Non-pigmented ciliary epithelial cell (primary cell): ENCODE measurements around the gene MYD88.
"Not testable (repeated sequence)": the region's sequence is repeated elsewhere in the genome, so short reads cannot be mapped to it uniquely, and the experiment has no call there.

Source experiments
- DNase-seq: peaks from one replicate; pipeline ENCODE4 v3.0.0-alpha.2; 2010; ENCODE audit warnings: low read depth

The MYD88 gene

GRCh38 chr3:38142959-38143358 lies 4.5 kb downstream of the MYD88 start:
- no peak for DNase-seq

GRCh38 chr3:38143511-38143910 lies 5.0 kb downstream of the MYD88 start:
- no peak for DNase-seq

DNA sequence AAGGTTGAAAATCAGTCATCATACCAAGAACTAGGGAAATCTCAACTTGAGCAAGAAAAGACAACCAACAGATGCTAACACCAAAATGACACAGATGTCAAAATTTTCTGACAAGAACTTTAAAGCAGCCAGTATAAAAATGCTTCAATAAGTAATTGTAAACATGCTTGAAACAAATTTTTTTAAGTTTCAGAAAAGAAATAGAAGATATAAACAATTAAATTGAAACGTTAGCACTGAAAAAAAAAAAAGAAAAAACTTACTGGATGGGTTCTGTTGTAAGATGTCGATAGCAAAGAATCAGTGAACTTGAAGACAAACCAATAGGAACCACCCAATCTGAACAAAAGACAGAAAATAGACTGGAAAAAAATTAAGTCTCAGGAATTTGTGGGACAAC lies 8.0 kb downstream of the MYD88 start:
- DNase-seq, result no peak

DNA sequence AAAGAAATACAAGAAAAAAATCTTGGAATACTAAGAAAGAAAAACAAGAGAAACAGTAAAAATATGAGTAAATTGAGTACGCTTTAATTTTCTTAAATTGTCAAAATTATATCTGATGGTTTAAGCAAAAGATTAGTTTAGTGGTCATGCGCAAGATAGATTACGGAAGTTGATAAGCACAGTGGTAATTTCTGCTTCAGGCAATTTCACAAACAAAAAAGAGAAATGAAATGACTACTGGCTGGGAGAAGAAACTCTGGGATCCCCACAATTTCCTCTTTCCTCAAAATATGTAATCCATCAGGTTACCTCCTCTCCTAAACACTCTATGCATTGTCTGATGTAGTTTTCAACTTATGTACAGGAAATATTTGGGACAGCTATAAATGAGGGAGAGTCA lies 9.0 kb downstream of the MYD88 start:
- no peak for DNase-seq

DNA sequence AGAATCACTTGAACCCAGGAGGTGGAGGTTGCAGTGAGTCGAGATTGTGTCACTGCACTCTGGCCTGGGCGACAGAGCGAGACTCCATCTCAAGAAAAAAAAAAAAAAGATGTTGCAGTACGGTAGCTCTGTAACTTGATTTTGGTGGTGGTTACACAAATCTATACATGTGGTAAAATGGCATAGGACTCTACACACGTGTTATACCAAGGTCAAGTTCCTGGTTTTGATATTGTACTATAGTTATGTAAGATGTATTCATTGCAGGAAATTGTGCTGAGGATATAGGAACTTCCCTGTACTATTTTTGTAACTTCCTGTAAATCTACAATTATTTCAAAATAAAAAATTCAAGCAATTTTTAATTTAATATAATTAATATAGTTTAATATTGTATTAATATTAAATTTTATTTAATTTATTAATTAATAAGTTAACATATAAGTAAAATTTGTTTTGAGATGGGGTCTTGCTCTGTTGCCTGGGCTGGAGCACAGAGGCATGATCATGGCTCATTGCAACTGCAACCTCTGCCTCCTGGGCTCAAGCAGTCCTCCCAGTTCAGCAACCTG lies 9.9 kb downstream of the MYD88 start:
- DNase-seq, result no peak

- DNase-seq, result no peak
Measured at GRCh38 chr3:38149708-38150107, 11.2 kb downstream of the MYD88 start.

GRCh38 chr3:38150780-38151528 lies 12.5 kb downstream of the MYD88 start:
- no peak for DNase-seq

DNA sequence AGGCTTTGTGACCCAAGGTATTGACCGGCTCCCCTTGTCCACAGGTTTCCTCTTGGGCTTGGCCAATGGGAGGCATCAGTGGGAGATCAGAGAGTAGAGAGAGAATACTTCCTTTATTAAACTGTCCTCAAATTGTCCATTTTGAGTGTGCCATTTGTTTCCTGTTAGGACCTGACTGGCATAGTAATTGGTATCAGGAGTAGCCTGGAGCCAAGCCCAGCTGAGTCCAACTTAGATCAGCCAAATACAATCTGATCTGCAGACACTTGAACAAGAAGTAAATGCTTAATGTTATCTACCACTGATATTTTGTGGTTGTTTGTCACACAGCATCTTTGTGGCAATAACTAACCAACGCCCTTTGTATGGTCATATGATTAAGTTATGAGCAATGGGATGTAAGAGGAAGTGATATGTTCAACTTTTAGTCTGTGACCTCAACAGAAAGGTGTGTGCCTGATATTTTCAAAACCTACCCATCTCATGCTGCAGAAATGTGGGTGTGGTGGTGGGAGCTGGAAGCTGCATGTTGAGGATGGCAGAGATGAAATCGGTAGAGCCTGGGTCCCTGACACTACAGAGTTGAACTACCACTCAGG lies 13.3 kb downstream of the MYD88 start:
- DNase-seq, result no peak

DNA sequence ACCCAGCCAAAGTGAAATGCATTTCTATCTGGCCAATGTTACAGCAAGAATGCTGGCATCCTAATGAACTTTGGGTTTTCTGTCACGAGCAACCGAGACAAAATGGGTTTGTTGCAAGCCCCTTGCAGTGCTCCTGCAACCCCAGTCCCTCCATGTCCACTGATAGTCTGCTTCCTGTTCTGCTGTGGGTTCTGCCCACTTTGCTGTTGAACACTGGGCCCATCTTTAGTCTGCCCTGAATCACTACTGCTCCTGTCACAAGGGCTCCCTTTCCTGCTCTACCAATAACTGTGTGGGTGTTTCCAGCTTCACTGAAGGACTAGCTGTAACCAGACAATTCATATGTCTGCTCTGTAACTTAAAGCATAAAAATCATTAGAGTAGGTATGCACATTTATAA lies 14.1 kb downstream of the MYD88 start:
- no peak for DNase-seq

- no peak for DNase-seq
Measured at GRCh38 chr3:38153221-38153620, 14.8 kb downstream of the MYD88 start.

DNA sequence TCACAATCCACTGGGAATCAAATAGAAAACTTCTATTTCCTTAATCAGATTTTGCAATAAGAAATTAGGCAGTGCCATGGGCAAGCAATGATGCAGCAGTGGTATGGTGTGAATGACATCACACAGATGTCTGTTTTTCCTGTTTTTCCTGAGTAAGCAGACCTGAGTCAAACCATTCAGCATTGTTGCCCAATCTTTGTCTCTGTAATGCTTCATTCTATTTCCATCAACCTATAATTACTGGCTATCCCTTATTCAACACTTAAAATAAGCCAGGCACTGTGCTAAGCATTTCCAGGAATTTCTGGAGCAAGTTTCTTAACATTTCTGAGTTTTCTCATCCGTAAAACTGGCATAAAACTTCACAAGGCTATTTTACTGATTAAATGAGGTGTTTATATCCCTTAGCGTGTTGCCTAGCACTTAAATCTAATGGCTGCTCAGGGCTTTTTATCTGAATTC lies 15.6 kb downstream of the MYD88 start:
- no peak for DNase-seq

DNA sequence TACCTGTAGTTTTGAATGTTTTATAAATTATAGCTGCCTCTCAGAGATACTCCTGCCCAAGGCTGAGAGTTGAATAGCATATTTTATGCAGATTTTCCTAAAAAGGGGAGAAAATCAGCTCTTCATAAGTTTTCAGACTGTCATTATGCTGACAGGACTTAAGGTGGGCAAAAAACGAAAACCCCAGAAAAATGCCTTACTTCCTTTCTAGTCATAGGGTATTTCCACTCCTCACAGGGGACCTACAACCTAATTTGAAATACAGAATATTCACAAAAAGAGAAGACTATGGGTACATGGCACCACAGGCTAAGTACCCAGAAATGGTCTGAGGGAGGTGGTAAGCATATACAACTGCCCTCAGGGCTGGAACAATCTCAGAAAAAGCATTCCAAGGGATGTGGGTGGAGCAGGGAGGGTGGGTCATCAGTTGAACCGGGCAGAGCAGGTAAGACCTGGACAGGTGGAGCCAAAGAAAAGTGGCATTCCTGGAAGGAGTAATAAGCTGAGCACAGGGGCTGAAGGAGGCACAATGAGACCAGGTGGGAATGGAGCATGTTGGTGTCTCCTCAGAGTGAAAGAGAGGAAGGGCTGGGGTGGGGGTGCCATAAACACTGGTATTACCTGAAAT lies 16.3 kb downstream of the MYD88 start:
- no peak for DNase-seq

- no peak for DNase-seq
Measured at GRCh38 chr3:38155825-38156224, 17.4 kb downstream of the MYD88 start.

GRCh38 chr3:38157117-38157516 lies 18.7 kb downstream of the MYD88 start:
- DNase-seq, result no peak

DNA sequence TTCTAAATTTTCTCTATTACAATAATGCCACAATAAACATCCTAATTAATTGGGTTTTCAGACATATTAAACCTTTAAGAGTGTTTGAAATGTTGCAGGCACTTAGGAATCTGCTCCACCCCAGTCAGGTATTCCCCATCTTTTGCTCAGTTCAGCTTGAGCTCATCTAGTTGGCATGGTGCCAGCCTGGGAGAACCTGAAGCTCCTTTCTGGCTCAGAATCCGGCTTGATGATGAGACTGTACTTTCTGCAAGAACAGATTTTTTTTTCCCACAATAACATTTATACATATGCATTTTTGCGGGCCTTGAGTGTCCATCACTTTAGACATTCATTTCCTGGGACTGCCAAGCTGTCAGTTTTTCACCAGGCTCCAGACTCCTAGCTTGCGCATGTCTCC lies 19.1 kb downstream of the MYD88 start:
- no peak for DNase-seq

DNA sequence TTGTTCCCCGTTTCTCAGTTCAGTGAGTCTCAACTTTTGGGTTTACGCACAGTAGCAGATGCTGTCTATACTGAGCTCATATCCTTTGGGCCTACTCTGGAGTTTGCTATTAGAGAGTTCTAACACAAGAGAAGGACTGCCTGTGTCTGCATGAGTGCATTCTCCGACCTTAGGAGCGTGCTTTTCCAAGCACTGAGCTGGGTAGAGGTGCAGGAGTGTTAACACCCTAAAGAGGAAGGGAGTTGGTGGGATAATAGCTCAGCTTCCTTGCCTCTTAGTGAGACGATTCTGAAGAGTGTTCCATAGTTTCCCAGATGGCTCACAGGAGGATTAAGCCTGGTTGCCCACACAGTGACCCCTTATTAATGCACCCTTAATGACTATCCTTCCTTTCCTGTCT lies 20.0 kb downstream of the MYD88 start:
- no peak for DNase-seq

GRCh38 chr3:38160704-38161103 lies 22.2 kb downstream of the MYD88 start:
- DNase-seq, result not testable (repeated sequence)

- DNase-seq, result no peak
Measured at GRCh38 chr3:38163117-38163840, 24.8 kb downstream of the MYD88 start.

DNA sequence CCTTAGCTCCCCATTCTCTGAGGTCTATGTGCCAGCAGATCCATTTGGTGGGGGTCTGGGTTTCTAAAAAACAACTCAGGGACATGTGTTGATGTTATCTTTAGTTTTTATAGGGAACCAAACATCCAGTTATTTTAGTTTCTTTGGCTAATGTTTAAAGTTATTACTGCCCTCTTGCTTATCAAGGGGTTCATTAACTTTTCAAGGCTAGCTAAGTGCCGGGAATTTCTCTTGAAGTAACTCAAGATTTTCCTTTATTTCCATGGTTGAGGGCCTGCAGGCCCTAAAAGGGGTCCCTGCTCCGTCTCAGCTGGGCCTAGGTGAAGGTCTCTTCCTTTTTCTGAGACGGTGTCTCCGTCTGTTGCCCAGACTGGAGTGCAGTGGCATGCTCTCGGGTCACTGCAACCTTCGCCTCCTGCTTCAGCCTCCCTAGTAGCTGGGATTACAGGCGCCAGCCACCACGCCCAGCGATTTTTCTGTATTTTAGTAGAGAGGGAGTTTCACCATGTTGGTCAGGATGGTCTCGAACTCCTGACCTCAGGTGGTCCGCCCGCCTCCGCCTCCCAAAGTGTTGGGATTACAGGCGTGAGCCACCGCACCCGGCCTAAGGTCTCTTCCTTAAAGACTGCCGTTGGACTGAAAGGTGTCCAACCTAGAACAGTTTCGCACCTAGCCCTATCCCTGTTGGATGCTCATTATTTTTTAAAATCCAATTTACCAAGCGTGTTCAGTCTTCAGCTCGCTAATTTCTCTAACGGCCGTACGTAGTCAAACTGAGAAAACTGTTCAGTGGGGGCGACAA lies 25.6 kb downstream of the MYD88 start:
- DNase-seq, result no peak

- no peak for DNase-seq
Measured at GRCh38 chr3:38164643-38164951, 26.1 kb downstream of the MYD88 start.

DNA sequence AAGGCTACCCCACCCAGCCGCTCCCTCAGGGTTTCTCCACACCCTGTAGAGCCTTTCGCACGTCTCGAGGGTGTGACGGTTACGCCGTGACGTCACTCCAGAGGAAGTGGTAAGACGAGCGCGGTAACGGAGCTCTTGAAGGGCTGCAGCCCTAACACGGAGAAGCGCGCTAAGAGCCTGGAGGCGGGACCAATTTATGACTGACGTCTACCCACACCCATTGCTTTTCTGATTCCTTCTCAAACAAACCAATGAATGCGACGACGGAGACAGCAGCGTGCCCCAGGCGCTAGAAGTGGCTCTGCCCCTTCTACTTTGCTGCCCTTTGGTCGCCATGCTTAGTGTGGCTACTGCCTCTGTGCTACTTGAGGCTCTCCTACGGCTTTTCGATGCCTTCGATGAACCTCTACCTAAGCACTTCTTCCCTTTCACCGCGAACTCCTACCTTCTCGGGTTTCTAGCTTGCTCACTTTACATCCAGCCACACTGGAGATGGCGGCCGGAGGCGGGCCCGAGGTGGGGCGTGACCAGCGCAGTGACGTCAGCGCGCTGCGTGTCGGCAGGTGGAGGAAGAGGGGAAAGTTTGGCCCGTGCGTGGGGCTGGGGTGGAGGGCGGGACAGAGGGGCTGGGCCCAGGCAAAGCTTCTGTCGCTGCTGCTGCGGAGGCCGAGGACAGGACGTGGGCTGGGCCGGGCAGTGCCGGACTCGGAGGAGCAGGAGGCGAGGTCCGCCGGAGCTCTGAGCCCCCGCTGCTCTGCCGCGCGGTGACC lies 26.7 kb downstream of the MYD88 start, which contains the start of gene OXSR1:
Gene OXSR1 (plus strand): TSS at position 586 of the 770 bp plus-strand sequence. CDS start 340 bp downstream, outside the sequence.
- peak; percentile 99 for DNase-seq
